ENCODE results near the gene DBP.
"Not testable (repeated sequence)": the region's sequence is repeated elsewhere in the genome, so short reads cannot be mapped to it uniquely, and the experiment has no call there.

DBP gene

GRCh38 chr19:48634424-48635262 is 2.5 kb downstream of the DBP start:
- Histone ChIP-seq H3K4me3 (ENCODE audit: low read length in 2 of 2) (peak overlapping the region; percentile 54 to 75), H3K4me1 (ENCODE audit: control insufficient read depth in 2 of 2, insufficient read depth in 2 of 2, low read length in 2 of 2) (peaks cover 47 to 51% of the 10 kb centered on the region in 2 donors), H3K36me3 (ENCODE audit: control insufficient read depth in 2 of 2, insufficient read depth in 2 of 2, low read length in 2 of 2) (peaks cover 6 to 16% of the 10 kb centered on the region in 2 donors), H3K9ac (ENCODE audit: low read depth in 1 of 2, low read length in 2 of 2) (peak overlapping the region; percentile 49 to 71), H3K9me3 (ENCODE audit: control insufficient read depth in 2 of 2, low read length in 2 of 2) (no peaks in the 10 kb centered on the region), H3K27me3 (ENCODE audit: control insufficient read depth in 2 of 2, insufficient read depth in 2 of 2, low read length in 2 of 2) (no peaks in the 10 kb centered on the region), H3K27ac (ENCODE audit: low read depth in 2 of 2, low read length in 2 of 2) (peak overlapping the region; percentile 97 to 98)

GRCh38 chr19:48634036-48634342 is 3.2 kb downstream of the DBP start:
- peaks cover 45 to 52% of the 10 kb centered on the region in 2 donors for H3K4me1 ChIP-seq (ENCODE audit: control insufficient read depth in 2 of 2, insufficient read depth in 2 of 2, low read length in 2 of 2)

GRCh38 chr19:48633148-48634035 is 3.8 kb downstream of the DBP start:
- Histone ChIP-seq H3K36me3 (ENCODE audit: control insufficient read depth in 2 of 2, insufficient read depth in 2 of 2, low read length in 2 of 2) (peaks cover 8 to 18% of the 10 kb centered on the region in 2 donors), H3K4me3 (ENCODE audit: low read length in 2 of 2) (peak overlapping the region; percentile 44 to 75), H3K9ac (ENCODE audit: low read depth in 1 of 2, low read length in 2 of 2) (peak overlapping the region; percentile 14 to 39), H3K27ac (ENCODE audit: low read depth in 2 of 2, low read length in 2 of 2) (peak overlapping the region; percentile 97 to 98), H3K27me3 (ENCODE audit: control insufficient read depth in 2 of 2, insufficient read depth in 2 of 2, low read length in 2 of 2) (no peaks in the 10 kb centered on the region), H3K4me1 (ENCODE audit: control insufficient read depth in 2 of 2, insufficient read depth in 2 of 2, low read length in 2 of 2) (peaks cover 39 to 52% of the 10 kb centered on the region in 2 donors), H3K9me3 (ENCODE audit: control insufficient read depth in 2 of 2, low read length in 2 of 2) (no peaks in the 10 kb centered on the region)

More at GRCh38 chr19:48634036-48634342, 3.2 kb downstream of the DBP start:
- Histone ChIP-seq H3K4me3 (ENCODE audit: low read length in 2 of 2) (peak overlapping the region; percentile 44 to 75), H3K27me3 (ENCODE audit: control insufficient read depth in 2 of 2, insufficient read depth in 2 of 2, low read length in 2 of 2) (no peaks in the 10 kb centered on the region), H3K9me3 (ENCODE audit: control insufficient read depth in 2 of 2, low read length in 2 of 2) (no peaks in the 10 kb centered on the region), H3K36me3 (ENCODE audit: control insufficient read depth in 2 of 2, insufficient read depth in 2 of 2, low read length in 2 of 2) (peaks cover 6 to 18% of the 10 kb centered on the region in 2 donors), H3K9ac (ENCODE audit: low read depth in 1 of 2, low read length in 2 of 2) (peak overlapping the region; percentile 18 to 39), H3K27ac (ENCODE audit: low read depth in 2 of 2, low read length in 2 of 2) (peak overlapping the region; percentile 97 to 98)

GRCh38 chr19:48632692-48633147 is 4.5 kb downstream of the DBP start:
- peaks cover 43 to 57% of the 10 kb centered on the region in 2 donors for H3K4me1 ChIP-seq (ENCODE audit: control insufficient read depth in 2 of 2, insufficient read depth in 2 of 2, low read length in 2 of 2)
- H3K9me3 ChIP-seq (ENCODE audit: control insufficient read depth in 2 of 2, low read length in 2 of 2) = no peaks in the 10 kb centered on the region
- no peak overlapping the region for H3K9ac ChIP-seq (ENCODE audit: low read depth in 1 of 2, low read length in 2 of 2)
- H3K4me3 ChIP-seq (ENCODE audit: low read length in 2 of 2) = no peak overlapping the region
- peak overlapping the region; percentile 97 to 98 for H3K27ac ChIP-seq (ENCODE audit: low read depth in 2 of 2, low read length in 2 of 2)
- H3K27me3 ChIP-seq (ENCODE audit: control insufficient read depth in 2 of 2, insufficient read depth in 2 of 2, low read length in 2 of 2) = no peaks in the 10 kb centered on the region
- H3K36me3 ChIP-seq (ENCODE audit: control insufficient read depth in 2 of 2, insufficient read depth in 2 of 2, low read length in 2 of 2) = peaks cover 8 to 18% of the 10 kb centered on the region in 2 donors

- not testable (repeated sequence) for H3K9ac ChIP-seq (ENCODE audit: low read depth in 1 of 2, low read length in 2 of 2); H3K27ac ChIP-seq (ENCODE audit: low read depth in 2 of 2, low read length in 2 of 2); H3K4me3 ChIP-seq (ENCODE audit: low read length in 2 of 2); H3K27me3 ChIP-seq (ENCODE audit: control insufficient read depth in 2 of 2, insufficient read depth in 2 of 2, low read length in 2 of 2); H3K9me3 ChIP-seq (ENCODE audit: control insufficient read depth in 2 of 2, low read length in 2 of 2)
- peaks cover 48 to 62% of the 10 kb centered on the region in 2 donors for H3K4me1 ChIP-seq (ENCODE audit: control insufficient read depth in 2 of 2, insufficient read depth in 2 of 2, low read length in 2 of 2)
- H3K36me3 ChIP-seq (ENCODE audit: control insufficient read depth in 2 of 2, insufficient read depth in 2 of 2, low read length in 2 of 2) = peaks cover 8 to 18% of the 10 kb centered on the region in 2 donors
Observed at GRCh38 chr19:48632286-48632685, 4.9 kb downstream of the DBP start.

- Histone ChIP-seq H3K36me3 (ENCODE audit: control insufficient read depth in 2 of 2, insufficient read depth in 2 of 2, low read length in 2 of 2) (peaks cover 8 to 18% of the 10 kb centered on the region in 2 donors), H3K9me3 (ENCODE audit: control insufficient read depth in 2 of 2, low read length in 2 of 2) (no peaks in the 10 kb centered on the region), H3K4me1 (ENCODE audit: control insufficient read depth in 2 of 2, insufficient read depth in 2 of 2, low read length in 2 of 2) (peaks cover 54 to 69% of the 10 kb centered on the region in 2 donors), H3K4me3 (ENCODE audit: low read length in 2 of 2) (peak overlapping the region in 1 of 2 donors; percentile 20), H3K27me3 (ENCODE audit: control insufficient read depth in 2 of 2, insufficient read depth in 2 of 2, low read length in 2 of 2) (no peaks in the 10 kb centered on the region), H3K27ac (ENCODE audit: low read depth in 2 of 2, low read length in 2 of 2) (peak overlapping the region; percentile 86 to 89), H3K9ac (ENCODE audit: low read depth in 1 of 2, low read length in 2 of 2) (peak overlapping the region in 1 of 2 donors; percentile 68)
Observed at GRCh38 chr19:48631225-48631624, 6.0 kb downstream of the DBP start.

GRCh38 chr19:48630296-48631063 is 6.7 kb downstream of the DBP start:
- H3K9ac ChIP-seq (ENCODE audit: low read depth in 1 of 2, low read length in 2 of 2) = peak overlapping the region; percentile 34 to 68
- H3K36me3 ChIP-seq (ENCODE audit: control insufficient read depth in 2 of 2, insufficient read depth in 2 of 2, low read length in 2 of 2) = peaks cover 8 to 18% of the 10 kb centered on the region in 2 donors
- peak overlapping the region in 1 of 2 donors; percentile 4 for H3K4me3 ChIP-seq (ENCODE audit: low read length in 2 of 2)
- peaks cover 58 to 75% of the 10 kb centered on the region in 2 donors for H3K4me1 ChIP-seq (ENCODE audit: control insufficient read depth in 2 of 2, insufficient read depth in 2 of 2, low read length in 2 of 2)
- H3K27me3 ChIP-seq (ENCODE audit: control insufficient read depth in 2 of 2, insufficient read depth in 2 of 2, low read length in 2 of 2) = no peaks in the 10 kb centered on the region
- peak overlapping the region; percentile 86 to 89 for H3K27ac ChIP-seq (ENCODE audit: low read depth in 2 of 2, low read length in 2 of 2)
- no peaks in the 10 kb centered on the region for H3K9me3 ChIP-seq (ENCODE audit: control insufficient read depth in 2 of 2, low read length in 2 of 2)

- Histone ChIP-seq H3K4me3 (ENCODE audit: low read length in 2 of 2) (peak overlapping the region in 1 of 2 donors; percentile 43), H3K9ac (ENCODE audit: low read depth in 1 of 2, low read length in 2 of 2) (peak overlapping the region; percentile 34 to 68)
Observed at GRCh38 chr19:48629599-48630295, 7.4 kb downstream of the DBP start.

GRCh38 chr19:48629297-48629598 is 7.9 kb downstream of the DBP start:
- Histone ChIP-seq H3K36me3 (ENCODE audit: control insufficient read depth in 2 of 2, insufficient read depth in 2 of 2, low read length in 2 of 2) (peaks cover 8 to 18% of the 10 kb centered on the region in 2 donors), H3K27me3 (ENCODE audit: control insufficient read depth in 2 of 2, insufficient read depth in 2 of 2, low read length in 2 of 2) (no peaks in the 10 kb centered on the region), H3K9me3 (ENCODE audit: control insufficient read depth in 2 of 2, low read length in 2 of 2) (no peaks in the 10 kb centered on the region), H3K4me3 (ENCODE audit: low read length in 2 of 2) (no peak overlapping the region), H3K9ac (ENCODE audit: low read depth in 1 of 2, low read length in 2 of 2) (no peak overlapping the region), H3K27ac (ENCODE audit: low read depth in 2 of 2, low read length in 2 of 2) (peak overlapping the region; percentile 86 to 89), H3K4me1 (ENCODE audit: control insufficient read depth in 2 of 2, insufficient read depth in 2 of 2, low read length in 2 of 2) (peaks cover 54 to 77% of the 10 kb centered on the region in 2 donors)

More at GRCh38 chr19:48629599-48630295, 7.4 kb downstream of the DBP start:
- H3K9me3 ChIP-seq (ENCODE audit: control insufficient read depth in 2 of 2, low read length in 2 of 2) = no peaks in the 10 kb centered on the region
- peak overlapping the region; percentile 86 to 89 for H3K27ac ChIP-seq (ENCODE audit: low read depth in 2 of 2, low read length in 2 of 2)
- H3K36me3 ChIP-seq (ENCODE audit: control insufficient read depth in 2 of 2, insufficient read depth in 2 of 2, low read length in 2 of 2) = peaks cover 8 to 18% of the 10 kb centered on the region in 2 donors
- H3K4me1 ChIP-seq (ENCODE audit: control insufficient read depth in 2 of 2, insufficient read depth in 2 of 2, low read length in 2 of 2) = peaks cover 53 to 77% of the 10 kb centered on the region in 2 donors
- H3K27me3 ChIP-seq (ENCODE audit: control insufficient read depth in 2 of 2, insufficient read depth in 2 of 2, low read length in 2 of 2) = no peaks in the 10 kb centered on the region

All from mucosa of rectum (tissue), 2 donors.